PC-9 (cell line): ENCODE data around the gene TMEM203. TPM values are rescaled to one million over a fixed set of nuclear protein-coding genes. Genes with fewer than 3 reads are reported as not detected.

Experiments used
- BruUV-seq: library from RNA; stranded (reverse); fragments of 400-500 nt; replicated peaks from 2 replicates; lab custom pipeline; 2021; lab: Mats Ljungman, UMichigan
- CTCF ChIA-PET: fragments of 300-600 bp; sonication (Branson Sonifier 250); formaldehyde crosslinking; loops from one replicate; lab custom pipeline; 2022; ENCODE audit warnings: antibody characterized with exemption; lab: Charles Lee
- POLR2A ChIA-PET: fragments of 300-600 bp; sonication (Branson Sonifier 250); formaldehyde crosslinking; loops from one replicate; lab custom pipeline; 2022; ENCODE audit warnings: antibody characterized with exemption; ENCODE audit not compliant: unreplicated experiment; lab: Charles Lee
- DNase-seq, 2 experiments: peaks; one replicate each; pipeline versions ENCODE4 v3.0.0 to v3.0.0-alpha.2; 2015 to 2022; ENCODE audit warnings: mixed read lengths in 1 of 2
- H2AFZ ChIP-seq: fragments of 200-600 bp; sonication (generic); 2 replicates; pipeline ENCODE4 v1.8.1; 2017; ENCODE audit warnings: antibody characterized with exemption
- H3F3A ChIP-seq: fragments of 200-600 bp; sonication (generic); 2 replicates; pipeline ENCODE4 v1.8.1; 2017; ENCODE audit warnings: antibody characterized with exemption, mild to moderate bottlenecking, low read depth; ENCODE audit not compliant: insufficient read depth
- H3K27ac ChIP-seq: fragments of 200-600 bp; sonication (generic); 2 replicates; pipeline ENCODE4 v1.6.1; 2016; ENCODE audit warnings: mixed run types
- H3K27me3 ChIP-seq: fragments of 200-600 bp; sonication (generic); 2 replicates; pipeline ENCODE4 v1.6.1; 2016; ENCODE audit warnings: low read depth, mixed run types; ENCODE audit not compliant: insufficient read depth
- H3K36me3 ChIP-seq: fragments of 200-600 bp; sonication (generic); 2 replicates; pipeline ENCODE4 v1.6.1; 2016; ENCODE audit warnings: low read depth, mixed run types
- H3K4me1 ChIP-seq: fragments of 200-600 bp; sonication (generic); replicated peaks from 2 replicates; pipeline ENCODE4 v1.6.1; 2016; ENCODE audit warnings: mixed run types; ENCODE audit not compliant: insufficient read depth
- H3K4me2 ChIP-seq: fragments of 200-600 bp; sonication (generic); 2 replicates; pipeline ENCODE4 v1.6.1; 2017; ENCODE audit warnings: mixed run types
- H3K4me3 ChIP-seq: fragments of 200-600 bp; sonication (generic); 2 replicates; pipeline ENCODE4 v1.6.1; 2016; ENCODE audit warnings: mixed run types
- H3K79me2 ChIP-seq: fragments of 200-600 bp; sonication (generic); 2 replicates; pipeline ENCODE4 v1.6.1; 2017; ENCODE audit warnings: low read depth, mixed run types
- H3K9me2 ChIP-seq: fragments of 200-600 bp; sonication (generic); 2 replicates; pipeline ENCODE4 v1.8.1; 2017; ENCODE audit warnings: mild to moderate bottlenecking; ENCODE audit not compliant: insufficient read depth
- H3K9me3 ChIP-seq: fragments of 200-600 bp; sonication (generic); 2 replicates; pipeline ENCODE4 v1.8.1; 2016; ENCODE audit warnings: low read depth; ENCODE audit not compliant: insufficient read depth
- H4K20me1 ChIP-seq: fragments of 200-600 bp; sonication (generic); 2 replicates; pipeline ENCODE4 v1.8.1; 2017; ENCODE audit not compliant: insufficient read depth
- EZH2 ChIP-seq: fragments of 200-600 bp; sonication (generic); IDR thresholded peaks from 2 replicates; pipeline ENCODE4 v1.8.0; 2017; ENCODE audit warnings: antibody characterized with exemption, low read depth
- intact Hi-C: fragments of 100-400 bp; cut with micrococcal nuclease; formaldehyde crosslinking; loops from one replicate; pipeline ENCODE4 v1.10.0; 2022; ENCODE audit not compliant: unreplicated experiment
- total RNA-seq: library from RNA; stranded (reverse); gene quantifications from 2 replicates; pipeline ENCODE4 v1.2.3, GENCODE V29; 2021
- TF ChIP-seq, protein P1 (sequence below): fragments of 200-600 bp; sonication (generic); conservative IDR thresholded peaks from 2 replicates; pipeline ENCODE4 v1.6.1; 2017; ENCODE audit warnings: mixed run types, antibody characterized with exemption, mild to moderate bottlenecking, moderate library complexity

Gene TMEM203
- total RNA-seq, 1 experiment from 2014 or later: 45.5 TPM

DNA sequence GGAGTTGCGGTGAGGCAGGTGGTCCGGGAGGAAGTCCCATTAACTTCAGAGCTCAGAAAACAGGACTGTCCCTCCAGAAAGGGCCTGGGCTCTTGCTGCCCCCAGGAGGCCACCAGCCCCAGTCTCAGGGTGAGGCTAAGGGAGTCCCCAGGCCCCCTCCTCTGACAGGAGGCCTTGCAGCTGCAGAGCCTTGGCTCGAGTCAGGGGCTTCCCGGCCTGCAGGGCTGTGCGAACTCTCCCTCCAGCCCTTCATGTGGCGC, 42.4 kb upstream of the TMEM203 start:
- ChIA-PET POLR2A (interaction anchor here (1.0 kb wide), 1 partner anchor 30 kb away, joined by 3 read pairs; the partner anchor contains the start of gene TOR4A), CTCF (no interaction called here)
- H3K4me3 ChIP-seq: no peak overlapping the region

DNA sequence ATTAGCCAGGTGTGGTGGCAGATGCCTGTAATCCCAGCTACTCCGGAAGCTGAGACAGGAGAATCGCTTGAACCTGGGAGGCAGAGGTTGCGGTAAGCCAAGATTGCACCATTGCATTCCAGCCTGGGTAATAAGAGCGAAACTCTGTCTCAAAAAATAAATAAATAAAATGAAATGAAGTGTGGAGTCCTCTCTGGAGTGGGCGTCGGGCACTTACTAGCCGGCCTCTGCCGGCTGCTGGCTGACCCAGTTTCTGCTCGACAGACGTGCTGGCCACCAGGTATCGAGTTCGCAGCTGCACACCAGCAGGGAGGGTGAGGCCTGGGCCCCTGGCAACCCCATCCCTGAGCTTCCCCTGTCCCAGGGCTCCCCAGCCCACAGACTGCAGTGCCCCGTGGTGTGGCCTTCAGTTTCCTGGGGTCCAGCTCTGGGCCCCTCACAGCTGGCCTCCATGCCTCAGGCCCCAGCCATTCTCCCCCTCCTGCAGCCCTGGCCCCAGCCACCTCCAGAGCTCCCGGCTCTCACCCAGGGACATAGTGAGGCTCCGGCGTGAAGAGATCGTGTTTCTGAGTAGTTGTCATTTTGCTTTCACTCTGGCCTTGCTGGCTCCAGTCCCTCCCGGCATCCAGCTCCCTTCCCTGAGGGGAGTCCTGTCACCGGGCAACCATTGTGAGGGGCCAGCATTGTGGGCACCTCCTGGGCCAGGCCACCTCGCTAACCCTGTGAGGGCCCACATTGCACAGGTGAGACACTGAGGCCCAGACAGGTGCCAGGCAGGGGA, 41.9 kb upstream of the TMEM203 start:
- H3K79me2 ChIP-seq: peaks cover 18% of the 10 kb centered on the region
- no peak for DNase-seq
- ChIA-PET POLR2A (interaction anchor here (0.6 to 1.0 kb wide), 2 partner anchors 30 to 47 kb away, joined by 3 read pairs; partner anchors contain the start of gene TOR4A), CTCF (interaction anchor here (0.7 kb wide), 1 partner anchor 11 kb away, joined by 4 read pairs; no protein-coding TSS in a partner anchor)
- H3K36me3 ChIP-seq: peaks cover 13% of the 10 kb centered on the region; the same call in 1 of the 2 replicates
- TF ChIP-seq, protein P1, sequence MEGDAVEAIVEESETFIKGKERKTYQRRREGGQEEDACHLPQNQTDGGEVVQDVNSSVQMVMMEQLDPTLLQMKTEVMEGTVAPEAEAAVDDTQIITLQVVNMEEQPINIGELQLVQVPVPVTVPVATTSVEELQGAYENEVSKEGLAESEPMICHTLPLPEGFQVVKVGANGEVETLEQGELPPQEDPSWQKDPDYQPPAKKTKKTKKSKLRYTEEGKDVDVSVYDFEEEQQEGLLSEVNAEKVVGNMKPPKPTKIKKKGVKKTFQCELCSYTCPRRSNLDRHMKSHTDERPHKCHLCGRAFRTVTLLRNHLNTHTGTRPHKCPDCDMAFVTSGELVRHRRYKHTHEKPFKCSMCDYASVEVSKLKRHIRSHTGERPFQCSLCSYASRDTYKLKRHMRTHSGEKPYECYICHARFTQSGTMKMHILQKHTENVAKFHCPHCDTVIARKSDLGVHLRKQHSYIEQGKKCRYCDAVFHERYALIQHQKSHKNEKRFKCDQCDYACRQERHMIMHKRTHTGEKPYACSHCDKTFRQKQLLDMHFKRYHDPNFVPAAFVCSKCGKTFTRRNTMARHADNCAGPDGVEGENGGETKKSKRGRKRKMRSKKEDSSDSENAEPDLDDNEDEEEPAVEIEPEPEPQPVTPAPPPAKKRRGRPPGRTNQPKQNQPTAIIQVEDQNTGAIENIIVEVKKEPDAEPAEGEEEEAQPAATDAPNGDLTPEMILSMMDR: no peak
- TF ChIP-seq EZH2: no peak
- no peaks in the 10 kb centered on the region for H3K9me3 ChIP-seq
- H4K20me1 ChIP-seq: peaks cover 21% of the 10 kb centered on the region
- no peak overlapping the region for H3K27ac ChIP-seq
- no peaks in the 10 kb centered on the region for H3K9me2 ChIP-seq
- H3F3A ChIP-seq: peaks cover 27% of the 10 kb centered on the region
- H3K4me3 ChIP-seq: no peak overlapping the region
- intact Hi-C loops: no loop called here
- no peaks in the 10 kb centered on the region for H3K27me3 ChIP-seq
- H3K4me2 ChIP-seq: no peak overlapping the region
- no TSS peak for BruUV-seq
- H3K4me1 ChIP-seq: peaks cover 13% of the 10 kb centered on the region
- no peak overlapping the region for H2AFZ ChIP-seq

More for the DNA sequence above, 42.4 kb upstream of the TMEM203 start:
- TF ChIP-seq, protein P1: no peak
- TF ChIP-seq EZH2: no peak
- Histone ChIP-seq H3F3A (peaks cover 22% of the 10 kb centered on the region), H3K36me3 (peaks cover 8% of the 10 kb centered on the region; the same call in 1 of the 2 replicates), H4K20me1 (peaks cover 16% of the 10 kb centered on the region), H2AFZ (no peak overlapping the region), H3K9me2 (no peaks in the 10 kb centered on the region), H3K79me2 (peaks cover 13% of the 10 kb centered on the region), H3K27me3 (no peaks in the 10 kb centered on the region), H3K4me1 (peaks cover 8% of the 10 kb centered on the region), H3K27ac (no peak overlapping the region), H3K4me2 (no peak overlapping the region), H3K9me3 (no peaks in the 10 kb centered on the region)
- intact Hi-C loops: no loop called here
- DNase-seq: no peak
- BruUV-seq: no TSS peak

DNA sequence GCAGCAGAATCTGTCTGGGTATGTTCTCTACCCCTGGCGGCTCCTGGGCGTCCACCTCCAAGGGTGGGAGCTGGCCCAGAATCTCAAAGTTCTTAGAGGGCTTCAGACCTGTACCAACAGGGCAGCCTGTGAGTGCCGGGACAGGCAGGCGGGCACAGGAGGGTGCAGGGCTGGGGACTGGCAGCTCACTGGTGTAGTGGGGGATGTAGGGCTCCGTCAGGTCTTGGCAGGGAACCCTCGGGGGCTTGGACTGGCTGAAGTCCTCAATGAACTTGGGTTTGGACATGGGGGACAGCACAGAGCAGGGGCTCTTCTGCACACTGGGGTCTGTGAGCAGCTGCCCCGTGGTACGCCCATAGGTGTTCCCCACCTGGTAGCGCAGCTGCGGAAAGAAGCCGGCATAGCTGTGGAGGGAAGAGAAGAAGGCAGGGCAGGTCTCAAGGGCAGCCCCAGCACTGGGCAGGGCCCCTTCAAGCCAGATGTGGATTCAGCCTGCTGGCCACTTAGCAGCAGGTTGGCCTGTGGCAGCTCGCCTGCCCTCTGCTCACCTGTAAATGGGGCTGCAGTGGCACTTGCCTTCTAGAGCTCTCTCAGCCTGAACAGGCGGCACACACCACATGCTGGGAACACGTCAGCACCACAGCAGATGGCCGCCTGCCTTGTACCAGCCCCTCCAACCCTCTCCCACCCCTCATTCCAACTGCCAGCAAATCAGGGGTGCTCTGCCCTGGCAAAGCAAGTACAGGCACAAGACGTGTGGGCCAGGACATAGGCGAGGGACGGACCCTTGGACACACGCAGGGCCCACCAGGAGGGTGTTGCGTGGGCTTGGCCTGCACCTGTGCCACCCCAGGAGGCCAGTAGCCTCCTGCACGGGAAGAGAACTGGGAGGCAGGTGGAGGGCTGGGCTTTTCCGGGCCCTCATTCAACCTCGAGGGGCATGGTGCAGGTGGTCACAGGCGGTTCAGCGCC, 40.3 kb upstream of the TMEM203 start:
- Histone ChIP-seq H3K9me3 (no peaks in the 10 kb centered on the region), H3K4me2 (no peak overlapping the region), H3F3A (peaks cover 35% of the 10 kb centered on the region), H3K27ac (no peak overlapping the region), H3K27me3 (no peaks in the 10 kb centered on the region), H3K4me3 (no peak overlapping the region), H3K4me1 (peaks cover 15% of the 10 kb centered on the region), H3K9me2 (no peaks in the 10 kb centered on the region), H3K79me2 (peaks cover 26% of the 10 kb centered on the region), H4K20me1 (peaks cover 29% of the 10 kb centered on the region), H3K36me3 (peaks cover 21% of the 10 kb centered on the region; the same call in 1 of the 2 replicates), H2AFZ (no peak overlapping the region)
- BruUV-seq: no TSS peak
- no peak for DNase-seq
- CTCF ChIA-PET: no interaction called here
- intact Hi-C loops: no loop called here
- POLR2A ChIA-PET: interaction anchor here (0.6 to 0.7 kb wide), 2 partner anchors 229 to 301 kb away, joined by 5 to 9 read pairs; partner anchors contain the start of gene FBXW5
- no peak for TF ChIP-seq EZH2
- TF ChIP-seq, protein P1: no peak
